LNCaP clone FGC (cell line): ENCODE results near the gene NREP.

ENCODE experiments used
- DNase-seq: peaks from one replicate; pipeline ENCODE4 v3.0.0-alpha.2; 2011; ENCODE audit warnings: low read depth
- H3K4me3 ChIP-seq: 2 replicates; pipeline ENCODE4 v1.5.1; 2011; ENCODE audit warnings: mild to moderate bottlenecking, low read depth, low read length, control low read depth
- CTCF ChIP-seq: IDR thresholded peaks from 2 replicates; pipeline ENCODE4 v1.5.1; 2012; ENCODE audit warnings: mild to moderate bottlenecking; ENCODE audit not compliant: control insufficient read depth, insufficient read depth; ENCODE audit errors: extremely low read depth

Gene NREP

GRCh38 chr5:111691914-111692313 lies 65.1 kb downstream of the NREP start:
- TF ChIP-seq CTCF, result no peak
- no peak for DNase-seq
- no peak overlapping the region for H3K4me3 ChIP-seq

GRCh38 chr5:111691508-111691907 lies 65.5 kb downstream of the NREP start:
- DNase-seq, result no peak
- no peak for TF ChIP-seq CTCF
- no peak overlapping the region for H3K4me3 ChIP-seq

DNA sequence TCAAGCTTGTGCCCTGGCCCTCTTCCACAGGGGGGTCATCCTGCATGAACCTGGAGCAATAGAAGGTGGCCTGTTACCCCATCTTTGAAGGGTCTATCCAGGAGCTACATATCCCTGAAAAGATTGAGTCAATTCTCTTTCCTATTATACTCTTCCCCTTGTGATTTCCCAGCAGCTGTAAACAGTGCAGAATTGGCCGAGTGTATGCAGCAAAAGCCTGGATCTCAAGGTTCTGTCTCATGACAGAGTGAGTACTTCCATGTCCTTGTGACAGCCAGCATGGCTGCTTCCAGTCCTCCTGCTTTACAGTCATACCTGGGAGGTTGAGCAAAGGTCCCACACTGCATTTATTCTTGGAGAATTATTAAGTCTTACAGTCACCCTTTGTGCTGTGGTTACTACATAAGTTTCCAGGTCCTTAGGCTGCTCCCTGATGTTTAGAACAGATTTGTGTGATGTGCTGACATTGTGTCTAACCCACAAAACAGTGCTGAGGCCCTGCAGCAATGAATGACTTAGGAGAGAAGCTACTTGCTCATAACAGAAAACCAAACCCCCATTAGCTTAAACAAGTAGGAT lies 67.5 kb downstream of the NREP start:
- DNase-seq, result no peak

DNA sequence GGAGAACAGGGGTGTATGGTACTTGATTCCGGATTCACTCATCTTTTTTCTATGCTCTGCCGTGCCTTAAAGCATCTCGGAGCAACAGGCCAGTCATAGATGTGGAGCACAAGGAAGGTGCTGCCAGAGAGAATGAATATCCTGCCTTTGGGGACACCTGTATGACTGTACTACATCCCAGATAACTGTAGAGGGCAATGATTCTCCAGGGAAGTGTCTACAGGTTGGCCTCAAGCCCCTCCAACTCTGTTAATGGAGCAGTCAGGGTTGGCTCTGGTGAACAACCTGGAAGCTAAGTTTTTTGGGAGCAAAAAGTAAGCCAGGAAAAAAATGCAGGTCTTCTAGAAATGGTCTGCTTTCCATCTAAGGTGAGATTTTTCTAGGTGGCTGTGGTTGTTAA lies 71.0 kb downstream of the NREP start:
- DNase-seq, result no peak
- TF ChIP-seq CTCF, result 0 out of 2 replicates have a peak, but pooled peaks have one; percentile 15
- H3K4me3 ChIP-seq, result no peak overlapping the region

More for the DNA sequence above, 67.5 kb downstream of the NREP start:
- H3K4me3 ChIP-seq, result no peak overlapping the region
- no peak for TF ChIP-seq CTCF

DNA sequence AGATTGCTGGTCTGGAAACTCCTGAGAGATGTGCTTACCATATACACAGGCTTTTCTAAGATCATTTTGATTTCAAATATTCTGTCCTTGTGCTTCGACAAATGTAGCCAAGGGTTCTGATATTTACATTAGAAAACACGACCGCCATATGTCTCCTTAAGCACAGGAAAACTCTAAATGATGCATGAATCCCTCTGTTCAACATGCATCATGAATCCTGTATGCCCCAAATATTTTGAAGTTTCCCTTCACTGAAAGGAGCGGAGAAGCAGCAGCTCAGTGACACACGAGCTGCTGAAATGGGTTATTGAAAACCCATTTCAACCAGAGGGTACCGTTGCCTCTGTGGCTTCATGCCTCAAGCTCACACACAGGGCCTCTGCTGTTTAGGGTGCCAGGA lies 74.4 kb downstream of the NREP start:
- H3K4me3 ChIP-seq, result no peak overlapping the region
- no peak for TF ChIP-seq CTCF
- DNase-seq, result no peak

GRCh38 chr5:111682121-111682520 lies 74.9 kb downstream of the NREP start:
- H3K4me3 ChIP-seq, result no peak overlapping the region
- TF ChIP-seq CTCF, result no peak
- no peak for DNase-seq

- no peak for TF ChIP-seq CTCF
- no peak for DNase-seq
- no peak overlapping the region for H3K4me3 ChIP-seq
Measured at GRCh38 chr5:111681414-111682120, 75.4 kb downstream of the NREP start.
